Motor neuron (in vitro differentiated cells): ENCODE measurements around the gene CATSPER4. TPM values are rescaled to one million over a fixed set of nuclear protein-coding genes. Genes with fewer than 3 reads are reported as not detected.

Experiments
- ATAC-seq, 8 experiments: fragments of 200-7000 bp; cut with Tn5 transposase; replicated peaks in 6 of 8; 2 replicates each; pipeline ENCODE4 v1.8.0; 2021; ENCODE audit warnings: mild to moderate bottlenecking in 8 of 8, moderate library complexity in 8 of 8
- H3K27ac ChIP-seq, 2 donors: fragments of 250-450 bp; sonication (Bioruptor Pico); 2 replicates each; pipeline ENCODE4 v1.9.0; 2021; ENCODE audit warnings: antibody characterized with exemption in 2 of 2, mild to moderate bottlenecking in 2 of 2, moderate library complexity in 1 of 2
- H3K4me1 ChIP-seq, 2 donors: fragments of 250-450 bp; sonication (Bioruptor Pico); replicated peaks in 1 of 2; 2 replicates each; pipeline ENCODE4 v1.6.1; 2021; ENCODE audit warnings: antibody characterized with exemption in 2 of 2, mild to moderate bottlenecking in 2 of 2, moderate library complexity in 1 of 2
- H3K4me3 ChIP-seq, 5 donors: fragments of 250-450 bp; sonication (Bioruptor Pico); 2 replicates each; pipeline ENCODE4 v1.9.0; 2021; ENCODE audit warnings: antibody characterized with exemption in 5 of 5, mild to moderate bottlenecking in 5 of 5, moderate library complexity in 4 of 5
- WGBS, 10 experiments: fragments of 450-650 bp; shearing (Covaris generic); methylation state at CpG; one replicate each; pipeline ENCODE4 v1.0.0; 2022; 5-methylcytosine and 5-hydroxymethylcytosine counted together
- in situ Hi-C, 9 experiments: fragments of 400-800 bp; cut with MboI; loops; one replicate each; pipeline ENCODE4 v1.15.0; 2021; ENCODE audit warnings: low sequenced_read_pairs in 9 of 9, low pct_unique_long_range_greater_than_20kb in 2 of 9; ENCODE audit not compliant: unreplicated experiment in 9 of 9
- total RNA-seq, 8 experiments: library from RNA; unstranded; fragments of 300-600 nt; gene quantifications; 2 replicates each; pipeline versions ENCODE4 v1.2.3 to v1.2.4, GENCODE V29; 2022

Gene CATSPER4
- under 1 TPM in 2 of 8 experiments, not detected in 6; 0.08 to 0.52 TPM for total RNA-seq

- no peak within 1 kb of the TSS for H3K4me3 ChIP-seq
- 11 to 63% (median 31%) methylated on average over 2 to 6 of the region's 16 CpGs; no CpG with 5 or more reads in 4 of the 10 experiments for WGBS, 10 experiments
- in situ Hi-C loops, result no loop called here
- ATAC-seq, result peak; percentile 48 to 83 (median 56)
- H3K4me1 ChIP-seq, result peaks cover 0 to 4% of the 10 kb centered on the region in 2 donors
- peak within 1 kb of the TSS in 1 of 2 donors; percentile 53 for H3K27ac ChIP-seq
Observed at GRCh38 chr1:26190373-26190987, at the start of gene CATSPER4. Gene CATSPER4 (plus strand): TSS chr1:26190602. CDS start chr1:26190628, 26 bp downstream.

DNA sequence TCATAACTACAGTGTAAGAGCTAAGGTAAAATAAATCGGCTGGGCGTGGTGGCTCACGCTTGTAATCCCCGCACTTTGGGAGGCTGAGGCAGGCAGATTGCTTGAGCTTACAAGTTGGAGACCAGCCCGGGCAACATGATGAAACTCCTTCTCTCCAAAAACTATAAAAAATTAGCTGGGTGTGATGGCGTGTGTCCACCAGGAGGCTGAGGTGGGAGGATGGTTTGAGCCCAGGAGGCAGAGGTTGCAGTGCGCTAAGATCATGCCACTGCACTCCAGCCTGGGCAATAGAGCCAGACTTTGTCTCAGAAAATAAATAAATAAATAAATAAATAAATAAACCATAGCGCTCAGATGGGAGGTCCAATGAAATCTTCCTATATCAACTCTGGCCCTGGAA is 48.2 kb upstream of the CATSPER4 start:
- no peak overlapping the region for H3K4me3 ChIP-seq
- WGBS, 10 experiments, result 80 to 100% (median 94%) methylated on average over 1 to 8 of the region's 8 CpGs; no CpG with 5 or more reads in 1 of the 10 experiments
- H3K4me1 ChIP-seq, result peaks cover 0 to 2% of the 10 kb centered on the region in 2 donors
- ATAC-seq, result no peak
- in situ Hi-C loops, result no loop called here
- H3K27ac ChIP-seq, result no peak overlapping the region

- WGBS, 10 experiments, result 0 to 54% (median 8%) methylated on average over 4 to 18 of the region's 19 CpGs; no CpG with 5 or more reads in 3 of the 10 experiments
- Histone ChIP-seq H3K27ac (no peak overlapping the region), H3K4me3 (no peak overlapping the region), H3K4me1 (peaks cover 0 to 2% of the 10 kb centered on the region in 2 donors)
- peak; percentile 88 to 100 (median 94) for ATAC-seq
- in situ Hi-C loops, result no loop called here
Observed at GRCh38 chr1:26145041-26145959, 45.1 kb upstream of the CATSPER4 start.

GRCh38 chr1:26145960-26146294 is 44.5 kb upstream of the CATSPER4 start:
- Histone ChIP-seq H3K27ac (no peak overlapping the region), H3K4me3 (no peak overlapping the region), H3K4me1 (peaks cover 0 to 2% of the 10 kb centered on the region in 2 donors)
- ATAC-seq, result peak in 2 of 8 experiments; percentile 12 to 14
- in situ Hi-C loops, result no loop called here
- 0 to 100% (median 52%) methylated on average over 1 to 6 of the region's 6 CpGs; no CpG with 5 or more reads in 4 of the 10 experiments for WGBS, 10 experiments

DNA sequence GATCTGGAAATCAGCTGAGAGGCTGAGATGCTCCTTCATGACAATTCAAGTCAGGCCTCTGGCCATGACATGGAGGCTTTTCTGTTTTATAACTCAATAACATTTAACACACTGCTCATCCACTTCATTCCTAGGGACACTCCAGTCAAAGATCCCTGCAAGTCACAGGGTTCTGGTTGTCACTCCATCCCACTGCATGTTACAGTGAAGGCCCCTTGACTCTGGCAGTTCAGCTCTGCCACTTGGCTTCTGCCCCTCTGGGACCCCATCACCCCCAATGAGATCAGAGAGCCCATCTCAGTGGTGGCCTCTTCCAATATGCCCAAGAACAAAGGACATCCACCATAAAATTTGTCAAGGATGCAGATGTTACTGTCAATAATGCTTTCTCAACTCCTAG is 41.5 kb upstream of the CATSPER4 start:
- H3K4me3 ChIP-seq, result no peak overlapping the region
- in situ Hi-C loops, result no loop called here
- no peak overlapping the region for H3K27ac ChIP-seq
- H3K4me1 ChIP-seq, result peaks cover 0 to 2% of the 10 kb centered on the region in 2 donors
- ATAC-seq, result no peak

- Histone ChIP-seq H3K4me3 (no peak overlapping the region), H3K27ac (no peak overlapping the region), H3K4me1 (peaks cover 28 to 39% of the 10 kb centered on the region in 2 donors)
- in situ Hi-C loops, result loop anchor here in 2 of 9 experiments (10.0 kb wide), 1 partner anchor 49 kb away; no protein-coding TSS in a partner anchor
- WGBS, 10 experiments, result 38 to 90% (median 72%) methylated on average over 2 to 5 of the region's 5 CpGs; no CpG with 5 or more reads in 1 of the 10 experiments
- no peak for ATAC-seq
Observed at GRCh38 chr1:26153966-26154532, 36.4 kb upstream of the CATSPER4 start.

- in situ Hi-C loops, result loop anchor here in 2 of 9 experiments (10.0 kb wide), 1 partner anchor 50 kb away; no protein-coding TSS in a partner anchor
- WGBS, 10 experiments, result 0 to 57% (median 32%) methylated on average over 1 to 6 of the region's 9 CpGs; no CpG with 5 or more reads in 4 of the 10 experiments
Observed at GRCh38 chr1:26154750-26155149, 35.7 kb upstream of the CATSPER4 start.

DNA sequence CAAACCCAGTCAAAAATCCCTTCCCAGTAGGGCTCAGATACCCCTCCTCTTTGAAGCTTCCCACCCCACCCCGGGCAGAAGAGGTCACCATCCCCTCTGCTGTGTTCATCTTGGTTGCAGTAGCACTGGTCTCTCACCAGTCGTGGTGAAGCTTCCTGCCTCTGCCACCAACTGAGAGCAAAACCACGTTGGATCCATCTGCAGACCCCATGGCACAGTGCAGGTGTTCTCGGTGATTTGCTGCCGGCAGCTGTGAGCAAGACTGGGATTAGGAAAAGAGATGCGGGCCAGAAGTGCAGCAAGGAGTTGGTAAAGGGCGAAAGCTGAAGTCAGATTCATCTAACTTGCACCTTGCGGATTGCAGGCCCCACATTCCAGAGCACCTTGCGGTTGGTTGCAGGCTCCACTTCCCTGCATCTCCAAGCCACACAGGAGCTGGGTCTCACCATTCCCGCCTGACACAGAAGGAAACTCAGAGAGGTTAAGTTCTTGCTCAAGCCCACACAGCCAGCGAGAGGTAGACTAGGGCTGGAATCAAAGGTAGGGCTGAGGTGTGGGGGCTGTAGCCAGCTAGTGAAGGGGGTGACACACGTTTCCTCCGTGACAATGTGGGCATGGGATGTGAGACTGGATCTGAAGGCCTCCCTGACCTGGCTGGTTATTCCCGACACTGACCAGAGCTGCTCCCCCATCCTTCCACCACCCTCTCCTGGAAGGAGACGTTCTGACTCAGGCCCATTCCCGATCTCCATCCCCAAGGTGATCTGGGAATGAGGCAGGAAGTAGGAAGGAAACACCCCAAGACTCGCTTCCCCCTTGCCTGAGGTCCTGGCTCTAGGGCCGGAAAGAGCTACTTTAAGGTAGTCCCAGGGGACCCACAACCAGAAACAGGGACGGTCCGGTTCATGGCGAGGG is 34.8 kb upstream of the CATSPER4 start:
- ATAC-seq, result peak in 4 of 8 experiments; percentile 12 to 34 (median 20)
- Histone ChIP-seq H3K4me3 (no peak overlapping the region), H3K4me1 (peaks cover 40 to 52% of the 10 kb centered on the region in 2 donors), H3K27ac (no peak overlapping the region)
- WGBS, 10 experiments, result 0 to 85% (median 59%) methylated on average over 1 to 13 of the region's 21 CpGs; no CpG with 5 or more reads in 2 of the 10 experiments
- in situ Hi-C loops, result loop anchor here in 2 of 9 experiments (10.0 kb wide), 1 partner anchor 51 kb away; no protein-coding TSS in a partner anchor

More at GRCh38 chr1:26154750-26155149, 35.7 kb upstream of the CATSPER4 start:
- peaks cover 35 to 46% of the 10 kb centered on the region in 2 donors for H3K4me1 ChIP-seq
- ATAC-seq, result peak; percentile 11 to 68 (median 58)
- peak overlapping the region in 1 of 2 donors; percentile 39 for H3K27ac ChIP-seq
- H3K4me3 ChIP-seq, result no peak overlapping the region

DNA sequence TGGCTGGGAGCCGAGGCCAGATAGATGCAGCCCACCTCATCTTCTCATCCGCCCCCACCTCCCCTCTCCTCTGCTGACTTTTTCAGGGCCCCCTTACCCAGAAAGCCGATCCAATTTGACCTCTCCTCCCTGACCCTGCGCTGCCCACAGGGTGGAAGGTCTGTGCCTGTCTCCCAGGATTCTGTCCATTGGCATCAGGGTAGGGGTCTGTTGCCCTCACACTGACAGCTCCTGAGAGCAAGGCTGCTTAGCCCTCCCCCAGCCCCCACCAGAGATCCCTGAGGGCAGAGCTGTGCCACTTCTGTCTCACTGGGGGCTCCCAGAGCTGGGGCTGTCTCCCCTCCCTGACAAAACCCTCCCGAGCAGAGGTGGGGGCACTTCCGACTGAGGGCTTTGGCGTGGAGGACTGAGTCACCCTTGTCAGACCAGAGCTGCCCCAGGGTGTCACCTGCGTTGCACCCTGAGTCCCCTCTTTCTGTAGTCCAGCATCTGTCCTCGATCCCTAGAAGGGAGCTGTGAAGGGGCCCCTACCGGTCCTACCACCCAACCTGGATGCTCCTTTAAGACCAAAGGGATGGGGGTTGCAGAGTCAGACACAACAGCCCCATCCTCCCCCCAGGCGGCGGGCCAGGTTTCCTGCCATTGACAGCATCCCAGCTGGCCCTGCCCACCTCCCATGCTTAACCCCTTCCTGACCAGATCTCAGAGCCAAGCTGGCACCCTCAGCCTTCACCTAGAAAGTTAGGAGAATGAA is 33.9 kb upstream of the CATSPER4 start:
- 0 to 60% (median 52%) methylated on average over 2 to 3 of the region's 12 CpGs; no CpG with 5 or more reads in 7 of the 10 experiments for whole genome bisulfite sequencing, 10 experiments
- Histone ChIP-seq H3K4me1 (peaks cover 47 to 60% of the 10 kb centered on the region in 2 donors), H3K27ac (no peak overlapping the region), H3K4me3 (no peak overlapping the region)
- in situ Hi-C loops, result loop anchor here in 2 of 9 experiments (10.0 kb wide), 1 partner anchor 52 kb away; no protein-coding TSS in a partner anchor
- ATAC-seq, result peak in 3 of 8 experiments; percentile 4 to 50 (median 14)

GRCh38 chr1:26158271-26158907 is 32.0 kb upstream of the CATSPER4 start:
- no peak overlapping the region for H3K4me3 ChIP-seq
- no peak overlapping the region for H3K27ac ChIP-seq
- 58 to 100% (median 70%) methylated on average over 1 to 5 of the region's 5 CpGs; no CpG with 5 or more reads in 5 of the 10 experiments for WGBS, 10 experiments
- in situ Hi-C loops, result loop anchor here in 2 of 9 experiments (10.0 kb wide), 1 partner anchor 54 kb away; no protein-coding TSS in a partner anchor
- peaks cover 47 to 63% of the 10 kb centered on the region in 2 donors for H3K4me1 ChIP-seq
- ATAC-seq, result no peak
